Subcutaneous preadipocyte (primary cell): ENCODE results near the gene PATE1. TPM values are rescaled to one million over a fixed set of nuclear protein-coding genes. Genes with fewer than 3 reads are reported as not detected.

ENCODE experiments used
- total RNA-seq: library from RNA; depleted of rRNA; stranded (reverse); fragments of >200 nt; gene quantifications from 2 replicates; pipeline ENCODE4 v1.2.3, GENCODE V29; 2012

Gene PATE1
- total RNA-seq: not detected in 2 replicates

GRCh38 chr11:125745979-125746378 lies at the start of gene PATE1:
Gene PATE1 (plus strand): TSS chr11:125746279. CDS start chr11:125746305, 26 bp downstream.

GRCh38 chr11:125778728-125779127 lies 32.6 kb downstream of the PATE1 start, which contains the start of gene PATE2:
Gene PATE2 (minus strand): TSS chr11:125778828. CDS start chr11:125778773, 55 bp downstream.

GRCh38 chr11:125787827-125788226 lies 41.7 kb downstream of the PATE1 start, which contains the start of gene PATE3:
Gene PATE3 (plus strand): TSS chr11:125788127. CDS start chr11:125788152, 25 bp downstream.

Other genes starting within 250 kb of the PATE1 start
- gene EI24, start 176.8 kb upstream of the PATE1 start, total RNA-seq: 90.4 and 106 TPM in 2 replicates
- gene STT3A, start 153.4 kb upstream of the PATE1 start, total RNA-seq: 219 and 293 TPM in 2 replicates
- gene CHEK1, start 121.1 kb upstream of the PATE1 start, total RNA-seq: 36.0 and 45.9 TPM in 2 replicates
- gene ACRV1, start 65.4 kb upstream of the PATE1 start, total RNA-seq: not detected in 2 replicates
- gene PATE2, start 32.5 kb downstream of the PATE1 start, total RNA-seq: 0.20 and 0.37 TPM in 2 replicates
- gene PATE3, start 41.8 kb downstream of the PATE1 start, total RNA-seq: not detected in 2 replicates
- not detected in 2 replicates for gene PATE4, start 87.0 kb downstream of the PATE1 start, total RNA-seq
- 11.0 and 12.5 TPM in 2 replicates for gene HYLS1, start 141.4 kb downstream of the PATE1 start, total RNA-seq
- 11.4 and 11.7 TPM in 2 replicates for gene PUS3, start 156.9 kb downstream of the PATE1 start, total RNA-seq
- gene DDX25, start 158.2 kb downstream of the PATE1 start, total RNA-seq: not detected in 2 replicates
- not detected in 2 replicates for gene VSIG10L2, start 199.8 kb downstream of the PATE1 start, total RNA-seq